Vagina (tissue), 2 donors: ENCODE results near the gene PFKL.

ENCODE experiments used
- POLR2A ChIP-seq, 2 donors: fragments of 450-650 bp; IDR thresholded peaks; one replicate each; pipeline ENCODE4 v1.6.1; 2017; ENCODE audit warnings: antibody characterized with exemption in 2 of 2, mild to moderate bottlenecking in 2 of 2, moderate library complexity in 2 of 2
- POLR2AphosphoS5 ChIP-seq, 2 donors: sonication (generic); formaldehyde crosslinking; IDR thresholded peaks; one replicate each; pipeline ENCODE4 v1.9.0; 2017; ENCODE audit warnings: antibody characterized with exemption in 2 of 2, mild to moderate bottlenecking in 2 of 2, low read depth in 1 of 2; ENCODE audit not compliant: insufficient read depth in 1 of 2
- TF ChIP-seq, protein P1 (sequence below), 3 experiments: fragments of 450-650 bp in 2 of 3; fragments of 200-600 bp in 1 of 3; sonication (generic) in 1 of 3; IDR thresholded peaks; one replicate each; pipeline ENCODE4 v1.5.1; 2017 to 2019; ENCODE audit warnings: antibody characterized with exemption in 3 of 3, mild to moderate bottlenecking in 2 of 3, moderate library complexity in 2 of 3

DNA sequence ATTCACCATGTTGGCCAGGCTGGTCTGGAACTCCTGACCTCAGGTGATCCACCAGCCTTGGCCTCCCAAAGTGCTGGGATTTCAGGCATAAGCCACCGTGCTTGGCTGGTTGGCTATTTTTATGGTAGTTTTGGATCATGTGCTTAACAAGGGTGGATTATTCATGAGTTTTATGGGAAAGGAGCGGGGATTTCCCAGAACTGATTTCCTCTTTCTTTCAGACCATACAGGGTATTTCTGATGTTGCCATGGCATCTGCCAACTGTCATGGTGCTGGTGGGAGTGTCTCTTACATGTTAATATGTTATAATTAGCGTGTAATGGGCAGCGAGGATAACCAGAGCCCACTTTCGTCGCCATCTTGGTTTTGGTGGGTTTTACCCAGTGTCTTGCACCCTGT is 56.8 kb downstream of the PFKL start:
- TF ChIP-seq POLR2AphosphoS5 (IDR thresholded peaks at IDR 0.05; ENCODE audit: insufficient read depth in 1 of 2, low read depth in 1 of 2) = no peak
- TF ChIP-seq POLR2A (IDR thresholded peaks at IDR 0.05) = no peak
- TF ChIP-seq, protein P1, sequence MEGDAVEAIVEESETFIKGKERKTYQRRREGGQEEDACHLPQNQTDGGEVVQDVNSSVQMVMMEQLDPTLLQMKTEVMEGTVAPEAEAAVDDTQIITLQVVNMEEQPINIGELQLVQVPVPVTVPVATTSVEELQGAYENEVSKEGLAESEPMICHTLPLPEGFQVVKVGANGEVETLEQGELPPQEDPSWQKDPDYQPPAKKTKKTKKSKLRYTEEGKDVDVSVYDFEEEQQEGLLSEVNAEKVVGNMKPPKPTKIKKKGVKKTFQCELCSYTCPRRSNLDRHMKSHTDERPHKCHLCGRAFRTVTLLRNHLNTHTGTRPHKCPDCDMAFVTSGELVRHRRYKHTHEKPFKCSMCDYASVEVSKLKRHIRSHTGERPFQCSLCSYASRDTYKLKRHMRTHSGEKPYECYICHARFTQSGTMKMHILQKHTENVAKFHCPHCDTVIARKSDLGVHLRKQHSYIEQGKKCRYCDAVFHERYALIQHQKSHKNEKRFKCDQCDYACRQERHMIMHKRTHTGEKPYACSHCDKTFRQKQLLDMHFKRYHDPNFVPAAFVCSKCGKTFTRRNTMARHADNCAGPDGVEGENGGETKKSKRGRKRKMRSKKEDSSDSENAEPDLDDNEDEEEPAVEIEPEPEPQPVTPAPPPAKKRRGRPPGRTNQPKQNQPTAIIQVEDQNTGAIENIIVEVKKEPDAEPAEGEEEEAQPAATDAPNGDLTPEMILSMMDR (IDR thresholded peaks at IDR 0.05) = no peak
